ENCODE measurements around the gene GET4. TPM values are rescaled to one million over a fixed set of nuclear protein-coding genes. Genes with fewer than 3 reads are reported as not detected.

GET4 gene
- total RNA-seq, 6 experiments from 2014 or later: 21.3 to 26.3 (median 25.5) TPM

DNA sequence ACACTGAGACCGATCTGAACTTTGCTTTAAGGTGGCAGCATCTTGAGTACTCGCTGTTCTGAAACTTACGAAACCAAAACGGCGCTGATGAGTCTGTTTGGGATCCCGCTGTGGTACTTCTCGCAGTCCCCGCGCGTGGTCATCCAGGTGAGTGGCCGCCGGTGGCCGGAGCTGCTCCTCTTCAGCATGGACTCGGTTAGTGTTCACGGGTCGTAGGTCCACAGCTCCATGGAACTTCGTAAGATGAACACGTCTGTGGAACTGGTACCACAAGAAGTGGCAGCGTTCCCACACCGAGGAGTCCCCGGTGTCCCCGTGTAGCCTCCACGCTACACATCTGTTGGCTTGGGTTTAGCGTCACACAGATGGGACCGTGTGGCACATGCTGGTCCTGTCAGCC is 10.4 kb upstream of the GET4 start:
- Mint-ChIP-seq H3K4me1 (ENCODE audit: low read depth) (peaks cover 18% of the 10 kb centered on the region), H3K27ac (peak overlapping the region; percentile 49), H3K27me3 (ENCODE audit: insufficient read depth) (no peaks in the 10 kb centered on the region), H3K4me3 (no peak overlapping the region), H3K9me3 (no peaks in the 10 kb centered on the region), H3K36me3 (ENCODE audit: low read depth) (peaks cover 40% of the 10 kb centered on the region)
- TF ChIP-seq, protein P1, sequence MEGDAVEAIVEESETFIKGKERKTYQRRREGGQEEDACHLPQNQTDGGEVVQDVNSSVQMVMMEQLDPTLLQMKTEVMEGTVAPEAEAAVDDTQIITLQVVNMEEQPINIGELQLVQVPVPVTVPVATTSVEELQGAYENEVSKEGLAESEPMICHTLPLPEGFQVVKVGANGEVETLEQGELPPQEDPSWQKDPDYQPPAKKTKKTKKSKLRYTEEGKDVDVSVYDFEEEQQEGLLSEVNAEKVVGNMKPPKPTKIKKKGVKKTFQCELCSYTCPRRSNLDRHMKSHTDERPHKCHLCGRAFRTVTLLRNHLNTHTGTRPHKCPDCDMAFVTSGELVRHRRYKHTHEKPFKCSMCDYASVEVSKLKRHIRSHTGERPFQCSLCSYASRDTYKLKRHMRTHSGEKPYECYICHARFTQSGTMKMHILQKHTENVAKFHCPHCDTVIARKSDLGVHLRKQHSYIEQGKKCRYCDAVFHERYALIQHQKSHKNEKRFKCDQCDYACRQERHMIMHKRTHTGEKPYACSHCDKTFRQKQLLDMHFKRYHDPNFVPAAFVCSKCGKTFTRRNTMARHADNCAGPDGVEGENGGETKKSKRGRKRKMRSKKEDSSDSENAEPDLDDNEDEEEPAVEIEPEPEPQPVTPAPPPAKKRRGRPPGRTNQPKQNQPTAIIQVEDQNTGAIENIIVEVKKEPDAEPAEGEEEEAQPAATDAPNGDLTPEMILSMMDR (IDR thresholded peaks at IDR 0.05): no peak
- DNase-seq: no peak

DNA sequence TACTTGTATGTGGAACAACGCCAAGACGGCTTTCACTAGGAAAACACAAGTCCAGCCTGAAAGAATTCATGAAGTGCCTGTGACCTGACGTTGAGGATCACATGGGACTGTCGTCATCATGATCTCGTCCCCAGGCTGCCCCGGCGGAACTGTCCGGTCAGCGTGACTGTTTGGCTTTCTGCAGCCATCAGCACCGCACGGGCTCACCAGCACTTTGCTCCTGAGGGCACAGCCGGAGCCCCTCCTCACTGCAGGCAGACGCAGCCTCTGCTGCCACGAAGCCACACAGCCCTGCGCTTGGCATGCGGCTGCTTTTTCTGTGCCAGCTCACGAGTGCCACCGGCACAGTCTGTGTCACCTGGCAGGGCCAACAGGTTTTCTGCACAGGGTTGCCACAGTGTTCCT is 9.4 kb upstream of the GET4 start:
- H3K4me3 Mint-ChIP-seq: peak overlapping the region; percentile 51
- no peaks in the 10 kb centered on the region for H3K27me3 Mint-ChIP-seq (ENCODE audit: insufficient read depth)
- peak; percentile 94 for DNase-seq
- peaks cover 30% of the 10 kb centered on the region for H3K36me3 Mint-ChIP-seq (ENCODE audit: low read depth)
- no peaks in the 10 kb centered on the region for H3K9me3 Mint-ChIP-seq
- peaks cover 18% of the 10 kb centered on the region for H3K4me1 Mint-ChIP-seq (ENCODE audit: low read depth)
- TF ChIP-seq, protein P1 (IDR thresholded peaks at IDR 0.05): no peak
- peak overlapping the region; percentile 91 for H3K27ac Mint-ChIP-seq

DNA sequence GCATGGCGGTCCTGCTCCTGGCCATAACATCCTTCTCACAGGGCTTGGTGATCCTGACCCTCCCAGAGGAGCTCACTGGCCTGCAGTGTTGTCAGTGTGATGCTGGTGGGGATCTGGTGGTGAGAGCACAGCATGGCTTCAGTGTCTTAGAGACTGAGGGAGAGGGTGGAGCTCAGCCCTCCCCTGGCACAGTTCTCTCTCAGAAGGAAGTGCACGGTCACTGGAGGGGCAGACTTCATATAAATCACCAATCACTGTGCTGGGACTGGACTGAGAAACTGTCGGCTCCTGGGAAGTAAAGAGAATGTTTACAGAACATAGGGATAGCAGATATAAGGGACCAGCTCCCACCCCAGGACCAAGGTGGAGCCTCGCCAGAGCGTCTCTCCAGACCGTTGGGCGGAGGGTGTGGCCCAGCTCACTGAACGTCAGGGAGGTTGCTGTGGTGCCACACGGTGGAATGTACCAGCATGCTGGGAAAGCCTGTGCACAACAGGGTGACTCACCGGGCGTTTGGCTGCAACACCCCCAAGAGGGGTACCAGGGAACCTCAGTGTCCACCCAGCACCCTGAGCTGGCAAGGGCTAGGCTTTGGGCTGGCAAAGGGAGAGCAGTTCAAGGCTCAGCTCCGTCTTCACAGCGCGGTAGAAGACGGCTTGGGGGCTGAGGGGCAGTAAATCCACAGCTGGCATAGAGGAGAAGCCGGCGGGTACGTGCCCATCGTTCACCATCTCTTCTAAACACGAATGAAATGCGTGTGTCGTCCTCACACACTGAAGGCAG is 8.8 kb upstream of the GET4 start:
- H3K4me3 Mint-ChIP-seq: peak overlapping the region; percentile 51
- peaks cover 30% of the 10 kb centered on the region for H3K36me3 Mint-ChIP-seq (ENCODE audit: low read depth)
- peak overlapping the region; percentile 91 for H3K27ac Mint-ChIP-seq
- H3K4me1 Mint-ChIP-seq (ENCODE audit: low read depth): peaks cover 18% of the 10 kb centered on the region
- TF ChIP-seq, protein P1 (IDR thresholded peaks at IDR 0.05): peak; percentile 33; the same call in 1 of the 2 replicates
- peak; percentile 84 for DNase-seq
- H3K27me3 Mint-ChIP-seq (ENCODE audit: insufficient read depth): no peaks in the 10 kb centered on the region
- H3K9me3 Mint-ChIP-seq: no peaks in the 10 kb centered on the region

DNA sequence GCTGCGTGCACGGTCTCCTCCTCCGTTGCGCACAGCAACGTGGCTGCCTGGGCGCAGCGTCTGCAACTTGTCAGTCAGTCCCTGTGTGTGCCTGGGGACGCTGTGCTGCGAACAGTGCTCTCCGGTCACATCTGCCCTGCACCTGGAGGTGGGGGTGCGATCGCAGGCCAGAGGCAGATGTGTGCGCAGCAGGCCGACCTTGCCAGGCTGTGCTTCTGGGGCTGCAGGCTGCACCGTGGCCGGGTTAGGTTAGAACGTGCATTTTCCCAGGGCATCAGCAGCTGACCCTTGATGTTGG is 8.2 kb upstream of the GET4 start:
- peaks cover 20% of the 10 kb centered on the region for H3K4me1 Mint-ChIP-seq (ENCODE audit: low read depth)
- H3K4me3 Mint-ChIP-seq: no peak overlapping the region
- peak overlapping the region; percentile 91 for H3K27ac Mint-ChIP-seq
- TF ChIP-seq, protein P1 (IDR thresholded peaks at IDR 0.05): no peak
- peaks cover 32% of the 10 kb centered on the region for H3K36me3 Mint-ChIP-seq (ENCODE audit: low read depth)
- no peaks in the 10 kb centered on the region for H3K9me3 Mint-ChIP-seq
- DNase-seq: no peak
- H3K27me3 Mint-ChIP-seq (ENCODE audit: insufficient read depth): no peaks in the 10 kb centered on the region

DNA sequence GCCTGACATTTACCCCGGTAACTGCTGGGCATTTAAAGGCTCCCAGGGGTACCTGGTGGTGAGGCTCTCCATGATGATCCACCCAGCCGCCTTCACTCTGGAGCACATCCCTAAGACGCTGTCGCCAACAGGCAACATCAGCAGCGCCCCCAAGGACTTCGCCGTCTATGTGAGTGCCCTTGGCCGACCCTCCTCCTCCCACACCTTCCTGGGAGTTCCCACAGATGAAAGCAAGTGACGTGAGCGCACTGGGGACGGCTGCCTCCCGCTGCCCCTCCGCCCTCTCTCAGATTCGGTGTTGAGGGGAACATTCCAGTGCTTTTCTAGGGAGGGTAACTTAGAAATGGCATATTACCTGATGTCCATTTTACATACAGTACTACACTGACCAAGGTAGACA is 7.0 kb upstream of the GET4 start:
- no peaks in the 10 kb centered on the region for H3K9me3 Mint-ChIP-seq
- peaks cover 28% of the 10 kb centered on the region for H3K4me1 Mint-ChIP-seq (ENCODE audit: low read depth)
- DNase-seq: no peak
- 0 out of 2 replicates have a peak overlapping the region, but pooled peaks have one; percentile 32 for H3K27ac Mint-ChIP-seq
- H3K27me3 Mint-ChIP-seq (ENCODE audit: insufficient read depth): no peaks in the 10 kb centered on the region
- H3K36me3 Mint-ChIP-seq (ENCODE audit: low read depth): peaks cover 38% of the 10 kb centered on the region
- no peak overlapping the region for H3K4me3 Mint-ChIP-seq
- TF ChIP-seq, protein P1 (IDR thresholded peaks at IDR 0.05): no peak

Data from HFFc6 (cell line).